ENCODE data around the gene ZG16. TPM values are rescaled to one million over a fixed set of nuclear protein-coding genes. Genes with fewer than 3 reads are reported as not detected.

ZG16 gene
- total RNA-seq, 1 experiment from 2014 or later: not detected

GRCh38 chr16:29766571-29766970 lies 11.5 kb upstream of the ZG16 start (continued):
- TF ChIP-seq ZBTB43 (CRISPR knock-in tag; IDR thresholded peaks at IDR 0.05): no peak
- no peak for TF ChIP-seq PRRX2 (CRISPR knock-in tag; IDR thresholded peaks at IDR 0.05)
- no peak for TF ChIP-seq MLX (CRISPR knock-in tag; IDR thresholded peaks at IDR 0.05)
- no peak for TF ChIP-seq ZNF263 (CRISPR knock-in tag; IDR thresholded peaks at IDR 0.05; ENCODE audit: low read depth)
- no peak for TF ChIP-seq TCF7 (CRISPR knock-in tag; IDR thresholded peaks at IDR 0.05; ENCODE audit: low read depth)

DNA sequence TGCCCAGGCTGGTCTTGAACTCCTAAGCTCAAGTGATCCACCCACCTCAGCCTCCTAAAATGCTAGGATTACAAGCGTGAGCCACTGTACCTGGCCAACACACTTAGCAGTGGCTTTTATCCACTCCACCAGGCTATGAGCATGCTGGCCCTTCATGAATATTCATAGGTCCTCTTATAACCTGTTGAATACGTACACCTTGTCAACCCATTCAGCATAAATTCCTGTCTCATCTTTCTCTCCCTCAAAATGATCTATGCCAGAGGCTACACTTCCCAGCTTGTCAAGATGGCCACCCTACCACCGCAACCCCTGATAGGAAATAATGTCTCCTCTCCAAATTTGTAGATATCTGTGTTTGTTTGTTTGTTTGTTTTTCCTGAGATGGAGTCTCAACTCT lies 11.0 kb upstream of the ZG16 start:
- peaks cover 3% of the 10 kb centered on the region; the same call in 1 of the 2 replicates for H3K27me3 Mint-ChIP-seq (ENCODE audit: low read depth)
- ATAC-seq (no peak), DNase-seq (ENCODE audit: low spot score) (no peak)
- CTCF ChIA-PET: interaction anchor here (2.5 to 2.6 kb wide), 2 partner anchors 17 to 23 kb away, joined by 9 read pairs; partner anchors contain the start of gene KIF22
- no peaks in the 10 kb centered on the region for H3K36me3 Mint-ChIP-seq
- H3K9me3 Mint-ChIP-seq: no peaks in the 10 kb centered on the region
- H3K4me1 Mint-ChIP-seq: peaks cover under 1% of the 10 kb centered on the region; the same call in 1 of the 2 replicates
- TF ChIP-seq CREM (CRISPR knock-in tag; IDR thresholded peaks at IDR 0.05) (no peak), TP53 (CRISPR knock-in tag; IDR thresholded peaks at IDR 0.05) (no peak), AFF4 (CRISPR knock-in tag; IDR thresholded peaks at IDR 0.05; ENCODE audit: borderline replicate concordance) (no peak), SOX15 (CRISPR knock-in tag; IDR thresholded peaks at IDR 0.05) (no peak), ZNF532 (CRISPR knock-in tag; IDR thresholded peaks at IDR 0.05; ENCODE audit: borderline replicate concordance) (no peak), ELF4 (CRISPR knock-in tag; IDR thresholded peaks at IDR 0.05; ENCODE audit: low read depth) (no peak), ZNF396 (CRISPR knock-in tag; IDR thresholded peaks at IDR 0.05; ENCODE audit: borderline replicate concordance) (no peak), ZNF232 (CRISPR knock-in tag; IDR thresholded peaks at IDR 0.05) (no peak), ZNF281 (CRISPR knock-in tag; IDR thresholded peaks at IDR 0.05) (no peak), MLX (CRISPR knock-in tag; IDR thresholded peaks at IDR 0.05) (no peak), KAT7 (CRISPR knock-in tag; IDR thresholded peaks at IDR 0.05; ENCODE audit: borderline replicate concordance) (no peak)
- TF ChIP-seq, protein P1, sequence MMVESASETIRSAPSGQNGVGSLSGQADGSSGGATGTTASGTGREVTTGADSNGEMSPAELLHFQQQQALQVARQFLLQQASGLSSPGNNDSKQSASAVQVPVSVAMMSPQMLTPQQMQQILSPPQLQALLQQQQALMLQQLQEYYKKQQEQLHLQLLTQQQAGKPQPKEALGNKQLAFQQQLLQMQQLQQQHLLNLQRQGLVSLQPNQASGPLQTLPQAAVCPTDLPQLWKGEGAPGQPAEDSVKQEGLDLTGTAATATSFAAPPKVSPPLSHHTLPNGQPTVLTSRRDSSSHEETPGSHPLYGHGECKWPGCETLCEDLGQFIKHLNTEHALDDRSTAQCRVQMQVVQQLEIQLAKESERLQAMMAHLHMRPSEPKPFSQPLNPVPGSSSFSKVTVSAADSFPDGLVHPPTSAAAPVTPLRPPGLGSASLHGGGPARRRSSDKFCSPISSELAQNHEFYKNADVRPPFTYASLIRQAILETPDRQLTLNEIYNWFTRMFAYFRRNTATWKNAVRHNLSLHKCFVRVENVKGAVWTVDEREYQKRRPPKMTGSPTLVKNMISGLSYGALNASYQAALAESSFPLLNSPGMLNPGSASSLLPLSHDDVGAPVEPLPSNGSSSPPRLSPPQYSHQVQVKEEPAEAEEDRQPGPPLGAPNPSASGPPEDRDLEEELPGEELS (CRISPR knock-in tag; IDR thresholded peaks at IDR 0.05): no peak
- TF ChIP-seq, protein P2, sequence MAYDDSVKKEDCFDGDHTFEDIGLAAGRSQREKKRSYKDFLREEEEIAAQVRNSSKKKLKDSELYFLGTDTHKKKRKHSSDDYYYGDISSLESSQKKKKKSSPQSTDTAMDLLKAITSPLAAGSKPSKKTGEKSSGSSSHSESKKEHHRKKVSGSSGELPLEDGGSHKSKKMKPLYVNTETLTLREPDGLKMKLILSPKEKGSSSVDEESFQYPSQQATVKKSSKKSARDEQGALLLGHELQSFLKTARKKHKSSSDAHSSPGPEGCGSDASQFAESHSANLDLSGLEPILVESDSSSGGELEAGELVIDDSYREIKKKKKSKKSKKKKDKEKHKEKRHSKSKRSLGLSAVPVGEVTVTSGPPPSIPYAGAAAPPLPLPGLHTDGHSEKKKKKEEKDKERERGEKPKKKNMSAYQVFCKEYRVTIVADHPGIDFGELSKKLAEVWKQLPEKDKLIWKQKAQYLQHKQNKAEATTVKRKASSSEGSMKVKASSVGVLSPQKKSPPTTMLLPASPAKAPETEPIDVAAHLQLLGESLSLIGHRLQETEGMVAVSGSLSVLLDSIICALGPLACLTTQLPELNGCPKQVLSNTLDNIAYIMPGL (CRISPR knock-in tag; IDR thresholded peaks at IDR 0.05): no peak
- POLR2A ChIA-PET: interaction anchor here (0.7 kb wide), 1 partner anchor 63 kb away, joined by 3 read pairs; no protein-coding TSS in a partner anchor
- no peak overlapping the region for H3K4me3 Mint-ChIP-seq
- H3K27ac Mint-ChIP-seq: no peak overlapping the region

All from WTC11 (cell line).